H1 (cell line): Measurements from ENCODE around the gene UBE4B. TPM values are rescaled to one million over a fixed set of nuclear protein-coding genes. Genes with fewer than 3 reads are reported as not detected.

ENCODE experiments used
- CBX5 ChIP-seq: fragments of 300-800, 300-1000 bp; sonication (generic); IDR thresholded peaks from 2 replicates; pipeline ENCODE4 v1.7.1; 2016; ENCODE audit warnings: antibody characterized with exemption, low read length, low read depth
- CHD2 ChIP-seq: IDR thresholded peaks from 2 replicates; pipeline ENCODE4 v1.6.1; 2012; ENCODE audit warnings: low read length, improper control_type of control experiment
- EGR1 ChIP-seq: IDR thresholded peaks from 2 replicates; pipeline ENCODE4 v1.6.1; 2011; ENCODE audit warnings: low read depth, low read length, borderline replicate concordance
- HDAC2 ChIP-seq, 2 experiments: fragments of 300-600 bp in 1 of 2; sonication (generic) in 1 of 2; IDR thresholded peaks; 2 replicates each; pipeline ENCODE4 v1.6.1; 2011 to 2012; ENCODE audit warnings: low read depth in 2 of 2, low read length in 2 of 2, mild to moderate bottlenecking in 2 of 2, moderate library complexity in 2 of 2, borderline replicate concordance in 1 of 2, inconsistent platforms in 1 of 2
- RAD21 ChIP-seq, 2 experiments: IDR thresholded peaks in 1 of 2; conservative IDR thresholded peaks in 1 of 2; 2 replicates each; pipeline ENCODE4 v1.6.1; 2011; ENCODE audit warnings: low read depth in 2 of 2, low read length in 2 of 2, improper control_type of control experiment in 1 of 2, inconsistent platforms in 1 of 2, mild to moderate bottlenecking in 1 of 2, moderate library complexity in 1 of 2
- TEAD4 ChIP-seq: IDR thresholded peaks from 2 replicates; pipeline ENCODE4 v1.6.1; 2012; ENCODE audit warnings: low read depth, low read length, inconsistent platforms, mixed read lengths
- polyA plus RNA-seq, 7 experiments: library from polyadenylated mRNA; depleted of rRNA in 3 of 7; stranded (reverse) in 5 of 7; unstranded in 2 of 7; fragments of >200 nt in 5 of 7; fragments of 200-250 nt in 2 of 7; gene quantifications; 1 replicate in 5 of 7; 2 replicates in 1 of 7; 4 replicates in 1 of 7; pipeline versions ENCODE4 v1.2.1 to v1.2.3, GENCODE V29; 2011 to 2013; ENCODE audit warnings: missing spikeins in 2 of 7, mixed read lengths in 2 of 7
- total RNA-seq: library from RNA; stranded (reverse); fragmentation: NEBNext Ultra II Directional; extraction: Animal tissue kit (Norgen Biotek cat#: 25700); gene quantifications from 2 replicates; pipeline ENCODE4 v1.2.1, GENCODE V29; 2021
- TF ChIP-seq, protein P1 (sequence below): fragments of 300-600 bp; sonication (generic); IDR thresholded peaks from 2 replicates; pipeline ENCODE4 v1.7.1; 2012; ENCODE audit warnings: low read length, moderate library complexity, mild to moderate bottlenecking, inconsistent platforms; ENCODE audit not compliant: insufficient replicate concordance

Gene UBE4B
- total and polyA plus RNA-seq, 2 of the 8 experiments (the other 6 are each of a cell fraction or from before 2014, with no cell fraction given): 24.5 to 90.1 TPM

DNA sequence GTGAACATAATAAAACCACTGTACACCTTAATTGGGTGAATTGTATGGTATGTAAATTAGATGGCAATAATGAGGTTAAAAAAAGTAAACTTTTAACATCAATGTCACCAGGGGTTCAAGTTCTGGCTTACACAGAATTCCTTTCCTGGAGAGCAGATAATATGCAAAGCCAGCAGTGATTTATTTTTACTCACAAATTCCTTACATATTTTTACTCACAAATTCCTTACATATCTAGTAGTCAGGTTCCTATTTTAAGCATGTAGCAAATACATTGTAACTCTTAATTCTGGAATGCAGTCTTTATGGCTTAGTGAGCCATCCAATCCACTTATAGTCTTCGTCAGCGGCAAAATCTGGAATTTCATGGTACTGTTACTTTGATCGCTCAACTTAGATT is 1.3 kb upstream of the UBE4B start (continued):
- TF ChIP-seq, protein P1, sequence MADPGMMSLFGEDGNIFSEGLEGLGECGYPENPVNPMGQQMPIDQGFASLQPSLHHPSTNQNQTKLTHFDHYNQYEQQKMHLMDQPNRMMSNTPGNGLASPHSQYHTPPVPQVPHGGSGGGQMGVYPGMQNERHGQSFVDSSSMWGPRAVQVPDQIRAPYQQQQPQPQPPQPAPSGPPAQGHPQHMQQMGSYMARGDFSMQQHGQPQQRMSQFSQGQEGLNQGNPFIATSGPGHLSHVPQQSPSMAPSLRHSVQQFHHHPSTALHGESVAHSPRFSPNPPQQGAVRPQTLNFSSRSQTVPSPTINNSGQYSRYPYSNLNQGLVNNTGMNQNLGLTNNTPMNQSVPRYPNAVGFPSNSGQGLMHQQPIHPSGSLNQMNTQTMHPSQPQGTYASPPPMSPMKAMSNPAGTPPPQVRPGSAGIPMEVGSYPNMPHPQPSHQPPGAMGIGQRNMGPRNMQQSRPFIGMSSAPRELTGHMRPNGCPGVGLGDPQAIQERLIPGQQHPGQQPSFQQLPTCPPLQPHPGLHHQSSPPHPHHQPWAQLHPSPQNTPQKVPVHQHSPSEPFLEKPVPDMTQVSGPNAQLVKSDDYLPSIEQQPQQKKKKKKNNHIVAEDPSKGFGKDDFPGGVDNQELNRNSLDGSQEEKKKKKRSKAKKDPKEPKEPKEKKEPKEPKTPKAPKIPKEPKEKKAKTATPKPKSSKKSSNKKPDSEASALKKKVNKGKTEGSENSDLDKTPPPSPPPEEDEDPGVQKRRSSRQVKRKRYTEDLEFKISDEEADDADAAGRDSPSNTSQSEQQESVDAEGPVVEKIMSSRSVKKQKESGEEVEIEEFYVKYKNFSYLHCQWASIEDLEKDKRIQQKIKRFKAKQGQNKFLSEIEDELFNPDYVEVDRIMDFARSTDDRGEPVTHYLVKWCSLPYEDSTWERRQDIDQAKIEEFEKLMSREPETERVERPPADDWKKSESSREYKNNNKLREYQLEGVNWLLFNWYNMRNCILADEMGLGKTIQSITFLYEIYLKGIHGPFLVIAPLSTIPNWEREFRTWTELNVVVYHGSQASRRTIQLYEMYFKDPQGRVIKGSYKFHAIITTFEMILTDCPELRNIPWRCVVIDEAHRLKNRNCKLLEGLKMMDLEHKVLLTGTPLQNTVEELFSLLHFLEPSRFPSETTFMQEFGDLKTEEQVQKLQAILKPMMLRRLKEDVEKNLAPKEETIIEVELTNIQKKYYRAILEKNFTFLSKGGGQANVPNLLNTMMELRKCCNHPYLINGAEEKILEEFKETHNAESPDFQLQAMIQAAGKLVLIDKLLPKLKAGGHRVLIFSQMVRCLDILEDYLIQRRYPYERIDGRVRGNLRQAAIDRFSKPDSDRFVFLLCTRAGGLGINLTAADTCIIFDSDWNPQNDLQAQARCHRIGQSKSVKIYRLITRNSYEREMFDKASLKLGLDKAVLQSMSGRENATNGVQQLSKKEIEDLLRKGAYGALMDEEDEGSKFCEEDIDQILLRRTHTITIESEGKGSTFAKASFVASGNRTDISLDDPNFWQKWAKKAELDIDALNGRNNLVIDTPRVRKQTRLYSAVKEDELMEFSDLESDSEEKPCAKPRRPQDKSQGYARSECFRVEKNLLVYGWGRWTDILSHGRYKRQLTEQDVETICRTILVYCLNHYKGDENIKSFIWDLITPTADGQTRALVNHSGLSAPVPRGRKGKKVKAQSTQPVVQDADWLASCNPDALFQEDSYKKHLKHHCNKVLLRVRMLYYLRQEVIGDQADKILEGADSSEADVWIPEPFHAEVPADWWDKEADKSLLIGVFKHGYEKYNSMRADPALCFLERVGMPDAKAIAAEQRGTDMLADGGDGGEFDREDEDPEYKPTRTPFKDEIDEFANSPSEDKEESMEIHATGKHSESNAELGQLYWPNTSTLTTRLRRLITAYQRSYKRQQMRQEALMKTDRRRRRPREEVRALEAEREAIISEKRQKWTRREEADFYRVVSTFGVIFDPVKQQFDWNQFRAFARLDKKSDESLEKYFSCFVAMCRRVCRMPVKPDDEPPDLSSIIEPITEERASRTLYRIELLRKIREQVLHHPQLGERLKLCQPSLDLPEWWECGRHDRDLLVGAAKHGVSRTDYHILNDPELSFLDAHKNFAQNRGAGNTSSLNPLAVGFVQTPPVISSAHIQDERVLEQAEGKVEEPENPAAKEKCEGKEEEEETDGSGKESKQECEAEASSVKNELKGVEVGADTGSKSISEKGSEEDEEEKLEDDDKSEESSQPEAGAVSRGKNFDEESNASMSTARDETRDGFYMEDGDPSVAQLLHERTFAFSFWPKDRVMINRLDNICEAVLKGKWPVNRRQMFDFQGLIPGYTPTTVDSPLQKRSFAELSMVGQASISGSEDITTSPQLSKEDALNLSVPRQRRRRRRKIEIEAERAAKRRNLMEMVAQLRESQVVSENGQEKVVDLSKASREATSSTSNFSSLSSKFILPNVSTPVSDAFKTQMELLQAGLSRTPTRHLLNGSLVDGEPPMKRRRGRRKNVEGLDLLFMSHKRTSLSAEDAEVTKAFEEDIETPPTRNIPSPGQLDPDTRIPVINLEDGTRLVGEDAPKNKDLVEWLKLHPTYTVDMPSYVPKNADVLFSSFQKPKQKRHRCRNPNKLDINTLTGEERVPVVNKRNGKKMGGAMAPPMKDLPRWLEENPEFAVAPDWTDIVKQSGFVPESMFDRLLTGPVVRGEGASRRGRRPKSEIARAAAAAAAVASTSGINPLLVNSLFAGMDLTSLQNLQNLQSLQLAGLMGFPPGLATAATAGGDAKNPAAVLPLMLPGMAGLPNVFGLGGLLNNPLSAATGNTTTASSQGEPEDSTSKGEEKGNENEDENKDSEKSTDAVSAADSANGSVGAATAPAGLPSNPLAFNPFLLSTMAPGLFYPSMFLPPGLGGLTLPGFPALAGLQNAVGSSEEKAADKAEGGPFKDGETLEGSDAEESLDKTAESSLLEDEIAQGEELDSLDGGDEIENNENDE: no peak
- TF ChIP-seq CHD2: no peak
- no peak for TF ChIP-seq TEAD4
- TF ChIP-seq CBX5: no peak
- no peak for TF ChIP-seq HDAC2 (IDR thresholded peaks at IDR 0.05; ENCODE audit: borderline replicate concordance in 1 of 2, low read depth in 2 of 2, low read length in 2 of 2)
- no peak for TF ChIP-seq EGR1
- TF ChIP-seq RAD21 (IDR thresholded peaks at IDR 0.05 in 1 of 2, conservative IDR thresholded peaks at IDR 0.05 in 1 of 2; ENCODE audit: low read depth in 2 of 2, low read length in 2 of 2): no peak
- TF ChIP-seq, all 59 proteins: peak for 0
